Mucosa of gallbladder (tissue), 1 donor: ENCODE measurements around the gene PPP2R3A. TPM values are rescaled to one million over a fixed set of nuclear protein-coding genes. Genes with fewer than 3 reads are reported as not detected.

ENCODE experiments used
- DNase-seq: peaks from one replicate; pipeline ENCODE4 v3.0.0-alpha.2; 2020; ENCODE audit warnings: low spot score
- total RNA-seq: library from RNA; stranded (reverse); gene quantifications from one replicate; pipeline ENCODE4 v1.2.1, GENCODE V29; 2021
- donor health status: DM: no; HTN: no; CAD: no.

PPP2R3A gene
- total RNA-seq, 1 donor from 2014 or later: 16.9 TPM

- peak; percentile 58 for DNase-seq
These were observed 229.9 kb downstream of the PPP2R3A start for GRCh38 chr3:136195258-136196063.

- DNase-seq: peak; percentile 70
These were observed 230.5 kb downstream of the PPP2R3A start, which contains the start of gene MSL2 for GRCh38 chr3:136196064-136196400. Gene MSL2 (minus strand): TSS chr3:136196335. CDS start chr3:136195113, 1,222 bp downstream.

GRCh38 chr3:136196401-136197158 is 231.1 kb downstream of the PPP2R3A start:
- DNase-seq: peak; percentile 99

- DNase-seq: no peak
These were observed 231.7 kb downstream of the PPP2R3A start for GRCh38 chr3:136197159-136197793.

Other genes starting within 250 kb of the PPP2R3A start
- 29.7 TPM for gene MSL2, start 230.6 kb downstream of the PPP2R3A start, total RNA-seq